ENCODE data around the gene ST6GALNAC3. TPM values are rescaled to one million over a fixed set of nuclear protein-coding genes. Genes with fewer than 3 reads are reported as not detected.

ST6GALNAC3 gene
- total RNA-seq, 2 donors from 2014 or later: 6.3 to 7.6 TPM

- Mint-ChIP-seq H3K27me3 (ENCODE audit: insufficient read depth) (no peaks in the 10 kb centered on the region), H3K4me1 (peaks cover 33% of the 10 kb centered on the region), H3K27ac (no peak overlapping the region), H3K4me3 (no peak overlapping the region), H3K9me3 (no peaks in the 10 kb centered on the region), H3K36me3 (ENCODE audit: low read depth) (no peaks in the 10 kb centered on the region)
- 33 to 51% methylated on average over 1 to 3 of the region's 3 CpGs for WGBS, 2 experiments (ENCODE audit: insufficient coverage in 1 of 2, insufficient read length in 1 of 2)
- H3K4me3 ChIP-seq (ENCODE audit: low read length): no peak overlapping the region
- no peaks in the 10 kb centered on the region for H3K27me3 ChIP-seq (ENCODE audit: control insufficient read depth, insufficient read depth, low read length, poor library complexity, severe bottlenecking)
- TF ChIP-seq CTCF (conservative IDR thresholded peaks at IDR 0.05): no peak
- H3K9ac ChIP-seq (ENCODE audit: extremely low read depth, low read length, poor library complexity, severe bottlenecking): no peak overlapping the region
- peak; percentile 80 for DNase-seq
- peaks cover 6% of the 10 kb centered on the region for H3K4me1 ChIP-seq (ENCODE audit: control insufficient read depth, insufficient read depth, low read length)
- peak overlapping the region; percentile 13 for H3K27ac ChIP-seq (ENCODE audit: low read depth, low read length)
- H3K36me3 ChIP-seq (ENCODE audit: control insufficient read depth, insufficient read depth, low read length): no peaks in the 10 kb centered on the region
- no peaks in the 10 kb centered on the region for H3K9me3 ChIP-seq (ENCODE audit: control insufficient read depth, low read length)
Measured at GRCh38 chr1:76503100-76503499, 428.6 kb downstream of the ST6GALNAC3 start.

GRCh38 chr1:76503736-76504135 is 429.2 kb downstream of the ST6GALNAC3 start:
- Mint-ChIP-seq H3K36me3 (ENCODE audit: low read depth) (no peaks in the 10 kb centered on the region), H3K4me3 (no peak overlapping the region), H3K9me3 (no peaks in the 10 kb centered on the region), H3K27me3 (ENCODE audit: insufficient read depth) (no peaks in the 10 kb centered on the region), H3K4me1 (peaks cover 33% of the 10 kb centered on the region), H3K27ac (no peak overlapping the region)
- peaks cover 6% of the 10 kb centered on the region for H3K4me1 ChIP-seq (ENCODE audit: control insufficient read depth, insufficient read depth, low read length)
- H3K9me3 ChIP-seq (ENCODE audit: control insufficient read depth, low read length): no peaks in the 10 kb centered on the region
- no peak for DNase-seq
- 92 to 94% methylated on average over 2 of the region's 2 CpGs for WGBS, 2 experiments (ENCODE audit: insufficient coverage in 1 of 2, insufficient read length in 1 of 2)
- TF ChIP-seq CTCF (conservative IDR thresholded peaks at IDR 0.05): no peak
- no peaks in the 10 kb centered on the region for H3K27me3 ChIP-seq (ENCODE audit: control insufficient read depth, insufficient read depth, low read length, poor library complexity, severe bottlenecking)
- H3K4me3 ChIP-seq (ENCODE audit: low read length): no peak overlapping the region
- no peak overlapping the region for H3K9ac ChIP-seq (ENCODE audit: extremely low read depth, low read length, poor library complexity, severe bottlenecking)
- no peaks in the 10 kb centered on the region for H3K36me3 ChIP-seq (ENCODE audit: control insufficient read depth, insufficient read depth, low read length)
- H3K27ac ChIP-seq (ENCODE audit: low read depth, low read length): no peak overlapping the region

GRCh38 chr1:76507376-76507775 is 432.8 kb downstream of the ST6GALNAC3 start:
- no peaks in the 10 kb centered on the region for H3K27me3 Mint-ChIP-seq (ENCODE audit: insufficient read depth)

More at GRCh38 chr1:76507376-76507775, 432.8 kb downstream of the ST6GALNAC3 start:
- Mint-ChIP-seq H3K4me1 (peaks cover 28% of the 10 kb centered on the region), H3K9me3 (no peaks in the 10 kb centered on the region), H3K36me3 (ENCODE audit: low read depth) (no peaks in the 10 kb centered on the region), H3K4me3 (no peak overlapping the region), H3K27ac (no peak overlapping the region)
- WGBS, 2 experiments (ENCODE audit: insufficient coverage in 1 of 2, insufficient read length in 1 of 2): 95% methylated on average over 1 of the region's 3 CpGs; no CpG with 5 or more reads in 1 of the 2 experiments
- DNase-seq: no peak
- Histone ChIP-seq H3K4me3 (ENCODE audit: low read length) (no peak overlapping the region), H3K27me3 (ENCODE audit: control insufficient read depth, insufficient read depth, low read length, poor library complexity, severe bottlenecking) (no peaks in the 10 kb centered on the region), H3K36me3 (ENCODE audit: control insufficient read depth, insufficient read depth, low read length) (no peaks in the 10 kb centered on the region), H3K27ac (ENCODE audit: low read depth, low read length) (no peak overlapping the region), H3K4me1 (ENCODE audit: control insufficient read depth, insufficient read depth, low read length) (no peaks in the 10 kb centered on the region), H3K9me3 (ENCODE audit: control insufficient read depth, low read length) (no peaks in the 10 kb centered on the region), H3K9ac (ENCODE audit: extremely low read depth, low read length, poor library complexity, severe bottlenecking) (no peak overlapping the region)
- no peak for TF ChIP-seq CTCF (conservative IDR thresholded peaks at IDR 0.05)
